ENCODE data around the gene FAM184A. TPM values are rescaled to one million over a fixed set of nuclear protein-coding genes. Genes with fewer than 3 reads are reported as not detected.
A peak's percentile ranks its signal among the peaks of the same experiment; 100 is the strongest.

Gene FAM184A
- total and polyA plus RNA-seq, 2 of the 13 experiments (the other 11 are each of a cell fraction or from before 2014, with no cell fraction given), result 7.0 to 18.0 TPM

DNA sequence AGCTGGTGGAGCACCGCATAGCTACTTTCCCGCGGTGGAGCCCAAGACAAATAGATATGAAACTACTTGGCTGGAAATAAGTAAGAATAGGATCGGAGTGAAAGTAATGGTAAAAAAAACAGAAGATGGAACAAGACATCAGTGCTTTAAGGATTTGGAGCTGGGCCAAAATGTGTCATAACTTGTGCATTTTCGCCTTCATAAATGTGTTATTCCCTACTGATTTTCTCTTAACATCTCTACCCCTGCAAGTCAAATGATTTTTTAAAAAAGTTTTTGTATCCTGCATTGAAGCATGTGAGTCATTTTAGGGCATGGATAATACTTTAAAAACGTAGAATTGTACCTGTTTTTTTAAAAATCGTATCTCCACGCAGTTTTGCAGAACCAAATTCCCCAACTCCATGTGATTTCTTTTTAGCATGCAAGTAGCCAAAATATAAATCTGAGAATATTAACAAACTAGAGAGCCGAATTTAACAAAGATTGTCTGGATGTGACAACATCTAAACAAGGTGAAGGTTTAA, 882 bp upstream of the FAM184A start (continued):
- no peak for TF ChIP-seq ZNF33B (CRISPR knock-in tag; IDR thresholded peaks at IDR 0.05)
- TF ChIP-seq CBX2 (IDR thresholded peaks at IDR 0.05; ENCODE audit: low read depth, low read length), result peak; percentile 92; the same call in 1 of the 2 replicates
- TF ChIP-seq CBX2 (CRISPR knock-in tag; IDR thresholded peaks at IDR 0.05; ENCODE audit: low read depth), result no peak
- TF ChIP-seq CREB1 (IDR thresholded peaks at IDR 0.05), result no peak
- 0 out of 2 replicates have a peak, but pooled peaks have one; percentile 26 for TF ChIP-seq CREB1 (CRISPR knock-in tag; IDR thresholded peaks at IDR 0.05)
- no peak for TF ChIP-seq NR3C1 (CRISPR knock-in tag; IDR thresholded peaks at IDR 0.05)
- TF ChIP-seq PCBP2 (optimal IDR thresholded peaks at IDR 0.05; ENCODE audit: low read depth, low read length, poor library complexity, severe bottlenecking), result no peak
- TF ChIP-seq HDAC6 (IDR thresholded peaks at IDR 0.05; ENCODE audit: low read depth, low read length), result no peak
- peak; percentile 8; the same call in 1 of the 2 replicates for TF ChIP-seq KAT8 (CRISPR knock-in tag; IDR thresholded peaks at IDR 0.05)
- TF ChIP-seq, protein P1, sequence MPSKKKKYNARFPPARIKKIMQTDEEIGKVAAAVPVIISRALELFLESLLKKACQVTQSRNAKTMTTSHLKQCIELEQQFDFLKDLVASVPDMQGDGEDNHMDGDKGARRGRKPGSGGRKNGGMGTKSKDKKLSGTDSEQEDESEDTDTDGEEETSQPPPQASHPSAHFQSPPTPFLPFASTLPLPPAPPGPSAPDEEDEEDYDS (CRISPR knock-in tag; IDR thresholded peaks at IDR 0.05), result no peak
- no peak for TF ChIP-seq NR2F6 (IDR thresholded peaks at IDR 0.05)
- TF ChIP-seq NR2F6 (CRISPR knock-in tag; IDR thresholded peaks at IDR 0.05), result no peak
- no peak for TF ChIP-seq HNRNPLL (IDR thresholded peaks at IDR 0.05; ENCODE audit: low read depth, low read length, poor library complexity, severe bottlenecking)
- no peak for TF ChIP-seq TBX2 (CRISPR knock-in tag; IDR thresholded peaks at IDR 0.05; ENCODE audit: borderline replicate concordance)
- TF ChIP-seq ZNF800 (CRISPR knock-in tag; IDR thresholded peaks at IDR 0.05), result 0 out of 2 replicates have a peak, but pooled peaks have one; percentile 0
- TF ChIP-seq, protein P2, sequence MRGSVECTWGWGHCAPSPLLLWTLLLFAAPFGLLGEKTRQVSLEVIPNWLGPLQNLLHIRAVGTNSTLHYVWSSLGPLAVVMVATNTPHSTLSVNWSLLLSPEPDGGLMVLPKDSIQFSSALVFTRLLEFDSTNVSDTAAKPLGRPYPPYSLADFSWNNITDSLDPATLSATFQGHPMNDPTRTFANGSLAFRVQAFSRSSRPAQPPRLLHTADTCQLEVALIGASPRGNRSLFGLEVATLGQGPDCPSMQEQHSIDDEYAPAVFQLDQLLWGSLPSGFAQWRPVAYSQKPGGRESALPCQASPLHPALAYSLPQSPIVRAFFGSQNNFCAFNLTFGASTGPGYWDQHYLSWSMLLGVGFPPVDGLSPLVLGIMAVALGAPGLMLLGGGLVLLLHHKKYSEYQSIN (CRISPR knock-in tag; IDR thresholded peaks at IDR 0.05; ENCODE audit: borderline replicate concordance), result no peak
- TF ChIP-seq MEIS2 (CRISPR knock-in tag; IDR thresholded peaks at IDR 0.05), result no peak
- TF ChIP-seq, protein P3, sequence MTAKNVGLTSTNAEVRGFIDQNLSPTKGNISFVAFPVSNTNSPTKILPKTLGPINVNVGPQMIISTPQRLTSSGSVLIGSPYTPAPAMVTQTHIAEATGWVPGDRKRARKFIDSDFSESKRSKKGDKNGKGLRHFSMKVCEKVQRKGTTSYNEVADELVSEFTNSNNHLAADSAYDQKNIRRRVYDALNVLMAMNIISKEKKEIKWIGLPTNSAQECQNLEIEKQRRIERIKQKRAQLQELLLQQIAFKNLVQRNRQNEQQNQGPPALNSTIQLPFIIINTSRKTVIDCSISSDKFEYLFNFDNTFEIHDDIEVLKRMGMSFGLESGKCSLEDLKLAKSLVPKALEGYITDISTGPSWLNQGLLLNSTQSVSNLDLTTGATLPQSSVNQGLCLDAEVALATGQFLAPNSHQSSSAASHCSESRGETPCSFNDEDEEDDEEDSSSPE (CRISPR knock-in tag; IDR thresholded peaks at IDR 0.05), result peak; percentile 5; the same call in 1 of the 2 replicates
- TF ChIP-seq ZNF609 (CRISPR knock-in tag; IDR thresholded peaks at IDR 0.05; ENCODE audit: borderline replicate concordance), result no peak
- TF ChIP-seq ZNF766 (CRISPR knock-in tag; IDR thresholded peaks at IDR 0.05; ENCODE audit: borderline replicate concordance), result no peak
- TF ChIP-seq ATRX (CRISPR knock-in tag; IDR thresholded peaks at IDR 0.05; ENCODE audit: borderline replicate concordance), result no peak
- TF ChIP-seq ISX (CRISPR knock-in tag; conservative IDR thresholded peaks at IDR 0.05), result no peak
